Measurements from ENCODE around the gene CTNNBL1. TPM values are rescaled to one million over a fixed set of nuclear protein-coding genes. Genes with fewer than 3 reads are reported as not detected.
A peak's percentile ranks its signal among the peaks of the same experiment; 100 is the strongest.

Gene CTNNBL1
- total RNA-seq, 1 donor from 2014 or later = 32.8 TPM

DNA sequence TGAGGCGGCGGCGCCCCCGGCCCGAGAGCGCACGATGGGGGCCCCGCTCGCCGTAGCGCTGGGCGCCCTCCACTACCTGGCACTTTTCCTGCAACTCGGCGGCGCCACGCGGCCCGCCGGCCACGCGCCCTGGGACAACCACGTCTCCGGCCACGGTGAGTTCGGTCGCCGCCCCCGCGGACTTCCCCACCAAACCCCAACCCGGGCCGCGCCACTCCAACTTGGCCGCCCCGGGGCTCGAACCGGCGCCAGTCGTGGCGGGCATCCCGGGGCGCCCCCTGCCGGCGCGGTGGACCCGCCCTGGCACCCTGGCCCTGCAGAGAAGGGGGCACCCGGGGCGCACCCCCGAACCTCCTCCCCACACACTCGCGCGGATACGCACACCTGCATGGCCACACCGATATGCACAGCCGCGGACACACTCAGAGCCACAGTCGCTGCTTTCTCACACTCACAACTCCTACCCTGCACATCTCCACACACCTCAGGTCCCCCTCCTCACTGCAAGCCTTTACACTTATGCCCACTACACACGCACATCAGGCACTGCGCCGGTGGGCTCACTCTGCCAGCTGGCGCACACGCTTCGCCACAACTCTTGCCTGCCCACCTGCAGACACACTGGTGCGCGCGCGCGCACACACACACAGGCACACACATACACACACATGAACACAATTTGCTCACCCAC is 209.6 kb downstream of the CTNNBL1 start:
- no peak for DNase-seq

DNA sequence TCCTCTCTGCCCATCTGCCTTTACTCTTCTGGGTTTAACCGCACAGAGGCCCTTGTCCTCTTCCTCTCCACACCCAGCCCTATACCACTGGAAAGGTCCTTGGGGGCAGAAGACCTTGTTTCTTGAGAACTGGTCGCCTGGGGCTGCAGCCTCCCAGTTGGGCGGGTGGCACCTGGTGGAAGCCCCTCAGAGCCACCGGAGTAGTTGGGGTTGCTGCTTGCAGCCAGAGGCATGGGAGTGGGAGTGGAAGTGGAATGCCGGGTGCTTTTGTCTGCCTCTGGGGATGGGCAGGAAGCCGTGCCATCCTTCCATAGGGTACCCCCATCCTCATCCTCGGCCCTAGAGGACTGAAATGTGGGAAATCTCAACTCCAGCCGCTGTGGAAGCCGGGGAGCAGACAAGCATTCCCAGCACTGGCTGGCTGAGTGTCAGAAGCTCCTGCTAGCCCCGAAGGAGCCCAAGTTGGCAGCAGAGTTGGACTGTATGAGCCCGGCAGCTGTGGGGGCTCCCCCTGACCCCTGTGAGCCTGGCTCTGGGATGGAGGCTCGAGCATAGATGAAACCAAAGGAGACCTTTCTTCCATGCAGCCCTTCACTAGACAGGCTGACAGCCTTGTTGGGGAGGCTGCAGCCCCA is 210.3 kb downstream of the CTNNBL1 start:
- DNase-seq = no peak

DNA sequence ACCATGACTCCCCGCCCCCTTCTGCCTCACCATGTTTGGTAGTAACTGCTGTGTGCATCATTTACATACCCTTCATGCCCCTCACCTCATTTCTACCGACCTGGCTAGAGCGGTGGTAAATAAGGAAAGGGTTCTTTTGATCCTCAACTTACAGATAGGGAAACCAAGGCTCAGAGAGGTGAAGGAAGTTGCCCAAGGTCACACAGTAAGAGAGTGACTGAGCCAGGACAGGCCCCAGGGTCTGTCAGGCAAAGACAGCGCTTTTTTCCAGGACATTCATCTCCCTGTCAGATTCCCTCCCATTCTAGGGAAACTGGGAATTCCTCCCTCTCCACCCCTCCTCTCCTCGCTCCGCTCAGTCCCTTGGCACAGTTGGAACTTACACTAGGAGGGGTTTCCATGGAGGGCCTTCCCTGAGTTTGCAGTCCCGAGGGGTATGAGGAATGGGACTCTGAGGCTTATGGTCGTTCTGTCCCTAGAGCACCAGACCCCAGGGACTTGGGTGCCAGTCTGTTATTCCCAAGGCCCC is 211.1 kb downstream of the CTNNBL1 start:
- no peak for DNase-seq

DNA sequence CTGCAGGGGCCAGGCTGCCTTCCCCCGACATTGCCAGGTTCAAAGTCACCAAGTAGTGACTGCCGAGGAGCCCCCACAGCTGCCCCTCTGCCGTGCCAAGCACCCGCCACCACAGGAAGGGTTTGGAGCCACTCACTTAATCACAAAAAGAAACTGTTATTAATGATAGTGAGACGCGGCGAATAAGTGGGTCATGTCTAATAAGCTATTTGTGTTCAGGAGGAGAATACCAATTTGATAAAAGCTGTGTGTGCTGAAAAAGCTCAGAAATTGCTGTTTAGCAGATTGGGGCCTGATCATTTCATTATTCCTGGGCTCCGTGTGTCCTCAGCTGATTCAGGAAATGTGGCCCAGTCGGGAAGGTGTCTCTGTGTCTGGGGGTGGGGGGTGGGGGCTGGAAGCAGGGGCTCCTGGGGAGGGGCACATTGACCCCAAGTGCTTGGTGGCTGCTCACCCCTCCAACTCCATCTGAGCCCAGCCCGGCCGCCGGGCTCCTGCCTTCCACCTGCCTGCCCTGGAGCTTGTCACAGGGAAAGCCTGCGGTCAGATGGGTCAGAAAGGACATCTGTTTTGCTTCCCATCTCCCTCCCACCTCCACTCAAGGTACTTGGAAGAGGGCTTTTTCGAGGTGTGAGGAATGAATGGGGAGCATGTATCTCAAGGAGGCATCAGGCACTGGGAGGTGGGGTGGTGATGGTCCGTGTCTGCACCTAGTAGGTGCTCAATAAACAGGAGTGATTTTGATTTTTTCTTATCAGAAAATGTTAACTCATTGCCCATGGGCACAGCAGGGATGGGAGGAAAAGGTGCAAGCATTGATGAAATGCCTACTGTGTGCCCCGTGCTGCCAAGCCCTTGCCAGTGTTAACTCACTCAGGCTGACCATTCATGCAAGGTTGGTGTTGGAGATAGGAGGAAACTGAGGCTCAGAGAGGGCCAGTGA is 212.1 kb downstream of the CTNNBL1 start:
- DNase-seq = no peak

DNA sequence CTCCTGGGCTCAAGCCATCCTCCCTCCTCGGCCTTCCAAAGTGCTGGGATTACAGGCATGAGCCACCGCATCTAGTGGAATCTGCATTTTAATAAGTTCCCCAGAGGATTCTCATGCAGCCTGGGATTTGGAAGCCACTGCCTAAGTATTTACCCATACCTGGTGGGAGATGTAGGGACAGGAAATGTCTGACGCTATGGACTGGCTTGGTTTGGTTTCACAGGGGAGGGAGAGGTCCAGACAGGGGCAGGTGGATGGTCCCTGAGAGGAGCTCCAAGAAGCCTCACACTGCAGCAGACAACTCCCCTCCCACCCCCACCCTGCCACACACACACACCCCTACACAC is 213.5 kb downstream of the CTNNBL1 start:
- no peak for DNase-seq

DNA sequence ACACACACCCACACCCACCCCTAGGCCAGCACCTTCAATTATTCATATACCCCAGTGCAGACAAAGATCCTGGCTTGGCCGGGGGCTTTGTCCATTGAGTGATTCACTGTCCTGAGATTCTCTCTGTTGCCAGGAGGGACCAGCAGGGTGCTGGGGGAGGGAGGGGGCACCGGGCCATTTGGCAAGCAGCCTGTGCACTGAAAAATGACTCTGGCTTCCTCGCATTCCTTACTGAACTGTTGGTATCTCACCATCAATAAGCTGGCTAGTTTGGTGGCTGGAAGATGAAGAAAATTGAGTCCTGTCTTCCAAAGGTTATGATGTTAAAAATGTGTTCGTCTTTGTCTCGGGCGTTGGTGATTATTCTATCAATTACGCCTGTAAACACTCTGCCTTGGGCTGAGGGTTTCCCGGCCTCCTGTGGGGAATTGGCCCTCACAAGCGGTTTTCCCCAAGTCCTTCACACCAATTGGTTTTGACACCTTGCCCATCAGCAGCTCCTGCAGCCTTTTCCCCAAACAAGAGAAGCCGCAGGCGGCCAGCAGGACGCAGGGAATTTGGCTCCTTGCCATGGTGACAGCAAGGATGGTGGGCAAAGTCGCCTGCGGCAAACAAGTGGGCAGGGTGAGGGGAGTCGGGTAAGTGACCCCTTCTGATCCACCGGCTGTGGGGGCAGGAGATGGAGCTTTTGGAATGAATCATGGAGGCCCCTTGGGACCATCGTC is 214.0 kb downstream of the CTNNBL1 start:
- DNase-seq = peak; percentile 65

DNA sequence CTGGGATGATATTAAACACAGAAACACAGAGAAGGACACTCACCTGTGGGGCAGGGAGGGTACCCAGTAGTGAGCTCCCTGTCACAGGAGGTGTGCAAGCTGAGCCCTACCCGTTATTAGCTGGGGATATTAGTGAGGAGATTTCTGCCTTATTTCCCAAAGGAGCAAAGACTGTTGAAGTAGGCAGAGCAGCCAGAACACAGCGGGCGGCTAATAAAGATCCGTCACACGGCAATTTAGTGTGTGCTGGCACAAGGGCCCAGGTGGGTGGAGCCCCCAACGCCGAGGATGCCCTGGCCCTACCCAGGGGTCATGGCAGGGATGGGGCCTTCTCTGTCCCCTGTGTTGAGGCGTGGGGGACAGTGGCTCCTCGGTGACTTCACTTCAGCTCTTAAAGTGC is 217.4 kb downstream of the CTNNBL1 start:
- DNase-seq = no peak

DNA sequence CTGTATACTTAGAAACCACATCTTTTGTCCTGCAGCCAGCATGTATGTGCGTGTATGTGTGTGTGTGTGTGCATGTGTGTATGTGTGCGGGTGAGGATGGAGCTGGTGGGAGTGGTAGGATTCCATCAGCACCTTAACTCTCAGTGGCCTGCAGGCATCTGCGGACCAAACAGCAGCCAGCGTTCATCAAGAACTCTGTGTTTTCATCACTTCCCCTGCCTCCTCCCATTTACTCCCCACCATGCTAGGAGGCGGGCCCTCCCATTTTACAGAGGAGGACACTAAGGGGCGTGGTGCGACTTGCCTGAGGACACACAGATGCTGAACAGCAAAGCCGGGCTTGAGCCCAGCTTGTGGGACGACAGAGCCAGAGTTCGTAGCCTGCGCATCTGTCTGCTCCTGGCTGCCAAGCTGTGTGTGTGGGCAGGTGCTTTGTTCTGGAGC is 218.0 kb downstream of the CTNNBL1 start:
- DNase-seq = no peak

DNA sequence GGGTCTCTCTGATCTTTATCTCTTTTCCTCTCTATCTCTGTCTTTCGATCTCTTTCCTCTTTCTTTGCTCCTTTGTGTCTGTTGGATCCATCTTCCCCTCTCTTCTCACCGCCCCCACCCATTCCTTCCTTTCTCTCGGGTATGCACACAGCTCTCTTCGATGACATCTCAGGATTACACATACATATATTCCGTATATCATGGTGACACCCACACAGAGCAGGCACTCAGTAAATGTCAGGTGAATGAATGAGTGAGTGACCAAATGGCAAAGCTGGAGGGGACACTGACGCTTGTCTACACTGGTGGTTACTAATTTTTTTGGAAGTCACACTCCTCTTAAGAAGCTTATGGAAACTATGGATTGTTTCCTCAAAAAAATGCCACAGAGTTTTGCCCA is 219.0 kb downstream of the CTNNBL1 start:
- no peak for DNase-seq

DNA sequence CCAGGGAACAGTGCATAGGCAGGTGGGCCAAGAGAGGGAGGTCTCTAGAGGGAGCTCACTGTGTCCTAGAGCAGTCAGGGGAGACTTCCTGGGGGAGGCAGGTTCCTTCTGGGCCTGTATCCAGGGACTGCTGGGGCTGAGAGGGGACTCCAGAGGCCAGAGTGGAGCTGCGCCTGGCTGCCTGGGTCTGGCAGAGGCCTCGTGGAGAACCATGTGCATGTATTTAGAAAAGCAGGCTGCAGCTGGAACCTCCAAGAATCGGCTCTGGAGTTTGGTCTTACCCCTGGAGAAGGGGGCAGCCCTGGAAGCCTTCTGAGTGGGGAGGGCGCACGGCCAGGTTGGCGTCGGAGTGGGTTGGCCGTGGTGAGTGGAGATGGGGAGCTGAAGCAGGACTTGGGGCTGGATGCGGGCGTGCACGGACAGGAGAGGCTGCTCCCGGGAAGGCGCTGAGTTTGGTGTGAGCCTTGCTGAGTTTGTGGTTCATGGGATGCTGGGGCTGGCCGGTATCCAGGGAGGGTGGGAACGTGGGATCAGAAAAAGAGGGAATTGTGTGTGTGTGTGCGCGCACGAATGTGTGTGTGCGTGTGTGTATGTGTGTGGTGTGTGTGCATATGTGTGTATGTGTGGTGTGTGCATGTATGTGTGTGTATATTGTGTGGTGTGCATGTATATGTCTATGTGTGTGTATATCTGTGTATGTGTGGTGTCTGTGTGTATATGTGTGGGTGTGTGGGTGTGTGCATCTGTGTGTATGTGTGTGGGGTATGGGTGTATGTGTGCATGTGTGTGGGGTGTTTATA is 219.9 kb downstream of the CTNNBL1 start:
- no peak for DNase-seq

DNA sequence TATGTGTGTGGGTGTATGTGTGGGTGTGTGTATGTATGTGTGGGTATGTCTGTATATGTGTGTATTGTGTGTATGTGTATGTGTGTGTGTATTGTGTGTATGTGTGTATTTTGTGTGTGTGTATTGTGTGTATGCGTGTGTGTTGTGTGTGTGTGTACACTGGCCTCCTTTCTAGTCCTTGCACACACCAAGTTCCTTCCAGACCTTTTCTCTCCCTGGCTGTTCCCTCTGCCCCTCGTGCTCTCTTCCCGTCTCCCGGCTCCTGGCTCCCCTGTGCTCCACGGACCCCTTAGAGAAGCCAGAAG is 220.5 kb downstream of the CTNNBL1 start:
- DNase-seq = no peak

DNA sequence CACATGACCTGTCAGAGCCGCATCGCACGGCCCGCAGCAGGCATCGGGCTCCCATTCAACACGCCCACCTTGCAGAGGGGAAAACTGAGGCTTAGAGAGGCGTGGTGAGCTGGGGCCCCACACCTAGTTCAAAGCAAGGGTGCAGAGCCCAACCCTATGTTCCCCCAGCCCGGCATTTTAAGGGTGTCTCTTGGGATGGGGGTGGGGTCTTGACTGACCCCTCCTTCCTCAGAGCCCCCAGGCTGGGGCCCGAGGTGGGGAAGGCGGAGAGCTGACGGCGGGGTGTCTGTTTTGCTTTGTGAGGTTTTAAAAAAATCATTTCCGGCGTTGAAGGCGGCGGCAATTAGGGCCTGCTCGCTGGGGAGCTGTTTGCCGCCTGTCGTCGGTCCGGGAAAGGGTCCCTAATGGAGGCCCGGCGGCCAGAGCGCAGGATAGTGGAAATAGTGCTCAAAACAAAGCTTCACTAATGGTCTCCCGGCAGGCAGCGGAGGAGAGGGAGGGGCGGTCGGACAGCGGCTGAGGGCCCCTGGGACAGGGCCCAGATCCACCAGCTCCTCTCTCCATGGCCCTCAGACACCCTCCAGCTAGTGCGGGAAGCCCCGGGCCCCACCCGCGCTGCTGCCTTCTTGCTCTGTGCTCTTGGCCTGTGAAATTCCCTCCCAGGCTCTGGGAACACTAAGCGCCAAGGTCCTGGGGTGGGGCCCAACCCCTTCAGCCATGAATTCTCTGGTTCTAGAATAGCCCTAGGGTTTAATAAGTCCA is 221.0 kb downstream of the CTNNBL1 start:
- no peak for DNase-seq

DNA sequence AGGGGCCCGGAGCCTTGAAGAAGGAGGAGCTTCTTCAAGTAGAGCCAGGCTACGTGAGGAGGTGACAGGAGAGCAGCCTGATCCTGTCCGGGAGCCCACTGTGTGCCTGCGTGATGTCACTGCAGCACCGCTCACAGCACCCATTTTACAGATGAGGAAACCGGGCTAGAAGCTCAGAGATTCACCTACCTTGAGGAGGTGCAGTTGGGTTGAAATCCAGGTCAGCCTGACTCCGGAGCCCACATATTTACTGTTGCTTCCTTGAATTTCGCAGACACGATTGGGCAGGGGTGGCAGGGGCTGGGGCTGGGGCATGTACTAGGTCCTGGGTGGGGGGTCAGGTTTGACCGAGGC is 221.6 kb downstream of the CTNNBL1 start:
- no peak for DNase-seq

DNA sequence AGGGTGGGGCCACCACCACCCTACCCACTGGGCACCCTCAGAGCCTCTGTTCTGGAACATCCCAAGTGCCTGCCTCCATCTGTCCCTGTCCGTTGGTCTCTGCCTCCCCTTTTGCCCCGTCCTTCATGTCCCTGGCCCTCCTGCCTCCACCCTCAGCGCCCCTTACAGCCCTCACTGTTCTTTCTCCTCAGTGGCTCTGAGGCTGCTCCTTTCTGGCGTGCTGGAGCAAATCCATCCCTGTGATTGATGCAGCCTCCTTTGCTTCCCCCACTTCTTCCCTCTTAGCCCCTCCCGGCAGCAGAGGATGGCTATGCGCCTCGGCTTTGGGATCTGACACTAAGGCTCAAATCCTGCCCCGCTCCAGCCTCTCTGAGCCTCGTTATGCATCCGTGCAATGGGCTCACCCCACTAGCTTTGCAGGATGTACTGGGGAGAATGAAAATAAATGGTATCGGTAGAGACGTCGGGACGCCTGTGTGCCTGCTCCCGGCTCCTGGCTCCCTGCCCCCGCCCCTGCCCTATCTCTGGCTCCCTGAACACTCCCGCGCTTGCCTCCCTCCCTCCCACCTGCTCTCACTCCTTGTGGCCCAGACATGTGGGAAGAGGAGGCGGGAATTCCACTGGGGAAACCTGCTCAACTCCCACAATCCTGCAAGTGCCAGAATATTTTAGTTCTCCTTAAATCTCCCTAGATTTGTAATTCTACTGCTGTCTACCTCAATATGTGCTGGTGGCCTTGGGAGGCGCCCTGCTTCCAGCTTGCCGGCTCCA is 222.2 kb downstream of the CTNNBL1 start:
- DNase-seq = peak; percentile 17

DNA sequence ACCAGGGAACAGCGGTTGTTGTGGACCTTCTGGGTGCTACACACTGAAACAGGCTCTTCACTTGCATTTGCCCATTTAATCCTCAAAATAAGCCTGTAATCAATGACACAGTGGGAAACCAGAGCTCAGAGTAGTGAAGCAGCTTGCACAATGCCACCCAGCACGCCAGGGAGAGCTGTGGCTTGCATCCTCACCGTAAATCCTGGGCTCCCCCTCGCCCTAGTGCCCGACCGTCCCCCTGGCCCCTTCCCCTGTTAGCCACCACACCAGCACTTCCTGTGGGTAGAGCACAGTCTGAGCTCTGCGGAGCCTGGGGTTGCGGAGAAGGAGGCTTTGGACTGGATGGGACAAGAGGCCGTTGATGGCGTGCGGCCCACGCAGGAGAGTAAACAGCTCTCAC is 223.6 kb downstream of the CTNNBL1 start:
- DNase-seq = no peak

DNA sequence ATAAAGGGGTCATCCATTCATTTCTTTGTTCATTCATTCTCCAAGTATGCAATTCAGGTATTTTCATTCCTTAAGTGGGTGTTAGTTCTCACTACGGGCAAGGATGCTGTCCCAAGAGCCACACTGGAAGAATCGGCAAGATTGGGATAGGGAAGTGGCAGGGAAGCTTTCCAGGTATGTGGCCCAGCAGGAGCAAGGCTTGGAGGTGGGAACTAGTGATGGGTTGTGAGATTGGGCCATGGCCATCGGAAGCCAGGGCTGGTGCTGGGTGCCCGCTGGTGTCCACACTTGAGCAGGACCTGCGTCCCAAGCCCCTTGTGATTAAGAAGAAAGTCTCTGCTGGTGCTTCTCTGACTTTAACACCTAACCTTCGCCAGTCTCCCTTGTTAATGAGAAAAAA is 224.2 kb downstream of the CTNNBL1 start:
- no peak for DNase-seq

DNA sequence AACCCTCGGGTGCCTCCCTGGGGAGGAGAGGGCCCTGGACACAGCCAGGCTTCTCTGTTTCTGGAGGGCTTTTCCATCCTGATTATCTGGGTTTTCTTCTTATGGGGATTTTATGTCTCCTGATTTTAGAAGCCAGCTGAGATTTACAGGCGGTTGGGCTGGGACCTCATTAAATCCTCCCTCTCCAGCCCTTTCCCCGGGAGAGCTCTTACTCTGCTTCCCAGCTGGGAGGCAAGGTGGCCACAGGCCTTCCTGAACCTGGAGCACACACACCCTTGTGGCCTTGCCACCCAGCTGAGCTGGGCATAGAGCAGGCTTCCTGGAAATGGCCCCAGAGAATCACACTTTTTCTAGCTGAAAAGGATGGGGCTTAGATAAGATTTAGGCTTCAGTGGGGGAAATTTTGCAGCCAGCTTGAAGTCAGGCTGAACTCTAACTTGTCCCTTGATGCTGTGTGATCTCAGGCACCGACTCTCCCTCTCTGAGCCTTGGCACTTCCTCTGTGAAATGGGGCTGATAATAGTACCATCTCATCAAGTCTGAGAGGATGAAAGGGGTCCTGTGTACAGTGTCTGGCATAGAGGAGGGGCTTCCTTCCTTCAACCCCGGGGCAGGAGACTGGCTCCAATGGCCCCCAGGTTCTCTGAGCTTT is 225.7 kb downstream of the CTNNBL1 start:
- DNase-seq = no peak

DNA sequence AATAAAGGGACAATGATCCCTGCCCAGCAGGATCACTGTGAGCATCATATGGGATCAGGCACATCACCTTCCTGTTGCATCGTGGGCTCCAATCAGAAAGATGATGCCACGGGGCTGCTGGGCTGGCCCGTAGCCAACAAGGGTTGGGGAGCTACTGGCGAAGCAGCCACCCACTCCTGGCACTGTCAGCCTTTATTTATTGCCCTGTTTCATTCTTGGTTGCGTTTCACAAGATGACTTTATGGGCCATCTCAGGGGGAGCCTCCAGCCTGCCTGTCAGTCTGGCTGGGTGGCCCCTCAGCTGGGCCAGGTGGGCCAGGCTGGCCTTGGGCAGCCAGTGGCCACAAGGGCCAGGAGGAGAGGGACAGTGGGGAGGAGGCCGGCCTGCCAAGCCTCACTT is 226.4 kb downstream of the CTNNBL1 start:
- DNase-seq = no peak

DNA sequence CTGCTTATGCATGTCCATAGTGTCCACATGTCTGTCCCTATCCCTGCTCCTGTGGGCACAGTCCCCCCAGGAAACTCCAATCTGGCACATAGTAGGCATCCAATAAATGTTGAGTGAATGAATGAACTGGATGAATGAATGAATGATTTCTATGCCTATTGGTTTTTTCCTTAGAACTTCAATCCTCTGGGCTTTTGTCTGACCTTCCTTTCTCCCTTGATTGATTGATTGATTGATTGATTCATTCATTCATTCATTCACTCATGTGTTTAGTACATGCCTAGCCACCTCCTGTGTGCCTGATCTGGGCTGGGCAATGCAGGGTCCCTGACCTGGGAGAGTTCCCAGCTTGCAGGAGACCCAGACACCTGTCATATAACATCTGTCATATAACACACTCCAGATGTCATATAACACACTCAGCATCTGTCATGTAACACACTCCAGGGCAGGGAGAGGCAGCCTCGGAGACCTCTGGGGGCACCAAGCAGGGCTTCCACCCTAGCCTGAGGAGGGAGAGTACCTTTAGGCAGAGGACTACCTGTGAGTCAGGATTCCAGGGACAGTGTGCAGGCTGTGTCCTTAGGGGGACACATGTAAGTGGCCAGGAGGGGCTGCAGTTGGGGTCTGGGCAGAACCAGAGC is 227.0 kb downstream of the CTNNBL1 start:
- no peak for DNase-seq

All from dermis blood vessel endothelial cell (primary cell).